Right cardiac atrium (tissue), 5 donors: ENCODE data around the gene PLXNA1. TPM values are rescaled to one million over a fixed set of nuclear protein-coding genes. Genes with fewer than 3 reads are reported as not detected.

Experiments used
- ATAC-seq, 2 donors: fragments of 200-7000 bp; cut with Tn5 transposase; one replicate each; pipeline versions ENCODE4 v1.8.0 to v1.9.1; 2020; ENCODE audit warnings: moderate library complexity in 2 of 2, mild to moderate bottlenecking in 1 of 2
- DNase-seq, 3 donors: peaks; one replicate each; pipeline ENCODE4 v3.0.0-alpha.2; 2020
- H3K27ac ChIP-seq: one replicate; pipeline ENCODE4 v1.5.1; 2013; ENCODE audit warnings: mild to moderate bottlenecking, low read length, control low read depth, moderate library complexity
- H3K27me3 ChIP-seq: one replicate; pipeline ENCODE4 v1.6.1; 2013; ENCODE audit not compliant: control insufficient read depth, insufficient read depth
- H3K4me1 ChIP-seq: one replicate; pipeline ENCODE4 v1.6.1; 2013; ENCODE audit warnings: low read length; ENCODE audit not compliant: control insufficient read depth, insufficient read depth
- H3K4me3 ChIP-seq: one replicate; pipeline ENCODE4 v1.5.1; 2013; ENCODE audit warnings: low read length, control low read depth
- H3K9me3 ChIP-seq: one replicate; pipeline ENCODE4 v1.6.1; 2013; ENCODE audit warnings: low read length; ENCODE audit not compliant: control insufficient read depth
- whole genome bisulfite sequencing: extraction: QIAGEN DNeasy Blood & Tissue Kit; methylation state at CpG from one replicate; pipeline ENCODE4 v1.1.7; 2013; 5-methylcytosine and 5-hydroxymethylcytosine counted together
- intact Hi-C, 4 donors: fragments of 100-400 bp; cut with DNase I; formaldehyde crosslinking; loops; one replicate each; pipeline versions ENCODE4 v1.11.0 to v1.14.0; 2022 to 2023
- polyA plus RNA-seq: library from polyadenylated mRNA; stranded (reverse); fragments of 200-250 nt; gene quantifications from one replicate; pipeline ENCODE4 v1.2.3, GENCODE V29; 2013
- total RNA-seq, 4 donors: library from RNA; stranded (reverse); fragmentation: NEBNext Ultra II Directional; extraction: Animal tissue kit (Norgen Biotek cat#: 25700); gene quantifications; one replicate each; pipeline ENCODE4 v1.2.1, GENCODE V29; 2021
- donor health status: healthy with polysubstance abuse.
- donor health status: DM: no; HTN: yes; CAD: no.
- donor health status: DM: no; HTN: no; CAD: no.
- donor health status: DM: no; HTN: yes; CAD: no; lungs with severe emphysema.
- donor health status: DM: yes; HTN: yes; CAD: no.

Gene PLXNA1
- total and polyA plus RNA-seq, 5 donors: 9.9 to 17.8 (median 13.6) TPM

DNA sequence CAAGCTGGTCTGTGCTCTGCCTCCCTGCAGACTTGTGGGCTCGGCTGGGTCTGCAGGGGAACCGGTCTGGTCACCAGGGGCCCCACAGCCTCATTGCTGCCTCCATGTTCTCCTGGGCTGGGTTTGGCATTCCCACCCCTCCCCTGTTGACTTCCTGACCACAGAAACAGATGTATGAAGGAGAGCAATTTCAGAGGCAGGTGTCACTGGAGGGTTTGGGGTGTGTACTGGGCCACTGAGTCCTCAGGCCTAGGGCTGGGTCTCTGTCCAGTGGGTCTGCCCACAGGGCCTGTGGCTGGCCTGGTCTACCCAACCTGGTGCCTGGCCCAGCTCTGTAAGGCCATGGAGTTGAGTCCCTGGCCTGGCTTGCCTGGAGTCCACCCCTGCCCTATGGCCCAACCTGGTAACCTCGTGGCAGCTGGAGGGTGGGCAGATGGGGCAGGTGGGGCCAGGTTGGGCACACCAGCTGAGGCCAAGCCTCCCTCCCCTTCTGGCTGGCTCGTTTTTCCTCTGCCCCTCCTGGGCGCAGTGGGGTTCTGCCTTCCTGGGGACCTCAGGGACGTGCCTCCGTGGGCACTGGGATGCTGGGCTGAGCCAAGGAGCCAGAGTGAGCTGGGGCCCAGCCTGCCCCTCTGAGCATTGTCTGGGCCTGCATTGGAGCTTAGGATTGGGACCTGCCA, 20.8 kb downstream of the PLXNA1 start:
- H3K4me3 ChIP-seq: no peak overlapping the region
- ATAC-seq (no peak), DNase-seq (no peak)
- no peak overlapping the region for H3K27ac ChIP-seq
- 93% methylated on average over 7 of the region's 7 CpGs for WGBS
- no peaks in the 10 kb centered on the region for H3K9me3 ChIP-seq
- intact Hi-C loops: no loop called here
- H3K27me3 ChIP-seq: no peaks in the 10 kb centered on the region
- peaks cover 3% of the 10 kb centered on the region for H3K4me1 ChIP-seq

DNA sequence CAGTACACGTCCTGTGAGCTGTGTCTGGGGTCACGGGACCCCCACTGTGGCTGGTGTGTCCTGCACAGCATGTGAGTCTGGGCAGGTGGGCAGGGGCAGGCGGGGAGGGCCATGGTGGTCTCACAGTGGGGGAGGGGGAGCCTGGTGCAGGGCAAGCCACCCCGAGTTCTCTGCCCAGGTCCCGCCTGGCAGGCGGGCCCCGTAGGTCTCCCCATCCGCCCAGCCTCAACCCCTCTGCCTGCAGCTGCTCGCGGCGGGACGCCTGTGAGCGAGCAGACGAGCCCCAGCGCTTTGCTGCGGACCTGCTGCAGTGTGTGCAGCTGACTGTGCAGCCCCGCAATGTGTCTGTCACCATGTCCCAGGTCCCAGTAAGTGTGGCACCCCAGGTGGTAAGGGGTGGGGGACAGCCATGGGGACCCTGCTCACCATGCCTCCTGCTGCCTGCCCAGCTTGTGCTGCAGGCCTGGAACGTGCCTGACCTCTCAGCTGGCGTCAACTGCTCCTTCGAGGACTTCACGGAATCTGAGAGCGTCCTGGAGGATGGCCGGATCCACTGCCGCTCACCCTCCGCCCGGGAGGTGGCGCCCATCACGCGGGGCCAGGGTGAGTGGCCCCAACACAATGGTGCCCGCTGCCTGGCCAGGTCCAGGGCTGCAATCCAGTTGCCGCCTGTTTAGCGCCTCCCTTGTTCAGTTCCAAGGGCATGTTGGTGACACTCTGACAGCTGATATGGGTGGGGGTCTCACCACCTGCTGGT, 21.9 kb downstream of the PLXNA1 start:
- Histone ChIP-seq H3K4me1 (peaks cover 6% of the 10 kb centered on the region), H3K27me3 (no peaks in the 10 kb centered on the region), H3K9me3 (no peaks in the 10 kb centered on the region), H3K27ac (no peak overlapping the region), H3K4me3 (no peak overlapping the region)
- ATAC-seq (no peak), DNase-seq (no peak)
- intact Hi-C loops: no loop called here
- WGBS: 95% methylated on average over 32 of the region's 32 CpGs

DNA sequence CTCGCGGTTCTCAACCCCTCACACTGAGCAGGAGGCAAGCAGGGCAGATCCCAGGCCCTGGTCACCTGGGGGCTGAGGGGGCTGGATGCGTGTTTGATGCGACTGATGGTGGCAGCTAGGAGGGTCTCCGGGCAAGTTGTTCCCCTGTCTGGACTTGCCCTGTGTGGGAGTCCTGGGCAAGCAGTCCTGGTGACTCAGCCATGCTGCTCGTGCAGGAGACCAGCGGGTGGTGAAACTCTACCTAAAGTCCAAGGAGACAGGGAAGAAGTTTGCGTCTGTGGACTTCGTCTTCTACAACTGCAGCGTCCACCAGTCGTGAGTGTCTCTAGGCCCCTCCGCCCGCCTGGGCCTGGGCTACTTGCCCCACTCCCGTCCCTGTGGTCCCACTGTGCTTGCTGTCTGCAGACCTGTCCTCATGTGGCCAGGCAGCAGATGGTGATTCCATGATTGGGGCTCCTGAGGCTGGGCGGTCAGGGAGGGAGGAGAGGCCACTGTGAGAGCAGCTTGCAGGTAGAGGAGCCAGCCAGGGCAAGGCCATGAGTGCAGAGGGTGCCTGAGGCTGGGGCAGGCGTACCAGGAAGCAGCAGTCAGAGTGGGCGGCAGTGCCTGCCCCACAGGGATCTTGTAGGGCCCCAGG, 23.1 kb downstream of the PLXNA1 start:
- intact Hi-C loops: no loop called here
- Histone ChIP-seq H3K4me3 (no peak overlapping the region), H3K9me3 (no peaks in the 10 kb centered on the region), H3K27ac (no peak overlapping the region), H3K27me3 (no peaks in the 10 kb centered on the region), H3K4me1 (peaks cover 6% of the 10 kb centered on the region)
- 97% methylated on average over 17 of the region's 17 CpGs for WGBS
- ATAC-seq (no peak), DNase-seq (no peak)

DNA sequence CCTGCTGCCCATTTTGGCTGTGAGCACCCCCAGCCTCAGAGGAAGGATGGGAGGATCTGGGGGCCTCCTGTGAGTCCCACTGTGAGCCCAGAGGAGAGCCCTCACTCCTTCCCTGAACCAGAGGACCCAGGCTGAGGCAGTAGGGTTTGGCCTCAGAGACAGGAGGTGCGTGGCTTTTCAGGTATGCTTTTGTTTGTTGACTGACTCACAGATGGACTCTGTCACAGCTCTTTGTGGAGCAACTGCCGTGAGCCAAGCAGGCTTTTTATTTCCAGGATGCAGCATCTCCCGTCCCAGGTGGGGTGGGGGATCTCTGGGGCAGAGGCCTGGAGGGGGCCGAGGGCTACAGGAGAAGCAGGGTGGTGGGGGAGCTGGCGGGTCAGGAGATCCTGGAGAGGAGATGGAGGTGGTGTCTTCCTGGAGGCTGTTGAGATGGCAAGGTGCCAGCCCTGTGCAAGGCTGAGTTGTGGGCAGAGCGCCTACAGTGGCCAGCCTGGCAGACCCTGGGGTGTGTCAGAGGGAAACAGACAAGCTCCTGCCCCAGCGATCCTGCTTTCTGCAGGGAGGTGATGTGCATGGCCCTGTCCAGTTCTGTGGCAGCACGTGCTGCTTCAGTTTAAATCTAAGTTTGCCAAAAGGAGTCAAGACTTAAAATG, 24.0 kb downstream of the PLXNA1 start:
- Histone ChIP-seq H3K27me3 (no peaks in the 10 kb centered on the region), H3K4me1 (peaks cover 4% of the 10 kb centered on the region), H3K4me3 (no peak overlapping the region), H3K27ac (no peak overlapping the region), H3K9me3 (no peaks in the 10 kb centered on the region)
- DNase-seq: no peak
- ATAC-seq: no peak
- WGBS: 88% methylated on average over 8 of the region's 8 CpGs
- intact Hi-C loops: no loop called here

DNA sequence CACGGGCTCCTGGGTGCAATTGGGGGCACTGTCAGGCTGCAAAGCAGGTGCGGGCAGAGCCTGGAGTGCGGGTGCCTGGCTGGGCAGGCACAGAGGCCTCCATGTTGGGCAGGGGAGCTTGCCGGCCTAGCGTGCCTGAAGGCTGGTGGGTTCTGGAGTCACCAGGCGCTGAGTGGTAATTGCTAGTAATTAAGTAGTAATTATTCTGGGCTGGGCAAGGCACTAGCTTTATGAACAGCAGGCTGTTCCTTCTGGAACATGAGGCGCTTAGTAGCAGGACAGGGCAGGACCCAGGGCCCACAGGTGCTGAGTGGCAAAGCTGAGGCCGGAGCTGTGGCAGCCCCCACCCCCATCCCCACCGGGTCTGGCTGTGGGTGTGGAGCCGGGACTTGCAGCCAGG, 25.3 kb downstream of the PLXNA1 start:
- H3K27me3 ChIP-seq: no peaks in the 10 kb centered on the region
- ATAC-seq (no peak), DNase-seq (no peak)
- intact Hi-C loops: no loop called here
- no peak overlapping the region for H3K4me3 ChIP-seq
- H3K4me1 ChIP-seq: peaks cover 3% of the 10 kb centered on the region
- H3K27ac ChIP-seq: no peak overlapping the region
- no peaks in the 10 kb centered on the region for H3K9me3 ChIP-seq
- 78% methylated on average over 10 of the region's 10 CpGs for WGBS

DNA sequence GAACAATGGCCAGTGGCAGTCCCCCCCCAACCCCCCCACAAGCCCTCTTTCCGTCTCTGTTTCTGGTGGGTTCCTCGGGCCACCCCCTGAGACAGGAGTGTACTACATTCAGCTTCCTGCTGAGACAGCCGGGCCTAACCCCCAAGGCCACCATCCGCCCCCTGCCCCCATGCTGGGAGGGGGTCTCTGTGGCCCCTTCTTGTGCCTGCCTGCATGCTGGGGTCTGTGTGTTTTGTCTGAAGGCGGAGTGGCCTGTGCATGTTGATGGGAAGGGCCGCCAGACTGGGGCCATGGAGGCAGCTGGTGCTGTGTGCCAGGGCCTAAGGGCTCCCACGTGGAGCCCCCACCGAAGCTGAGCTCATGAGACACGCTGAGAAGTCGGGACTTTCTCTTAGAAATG, 26.6 kb downstream of the PLXNA1 start:
- whole genome bisulfite sequencing: 61% methylated on average over 10 of the region's 10 CpGs

DNA sequence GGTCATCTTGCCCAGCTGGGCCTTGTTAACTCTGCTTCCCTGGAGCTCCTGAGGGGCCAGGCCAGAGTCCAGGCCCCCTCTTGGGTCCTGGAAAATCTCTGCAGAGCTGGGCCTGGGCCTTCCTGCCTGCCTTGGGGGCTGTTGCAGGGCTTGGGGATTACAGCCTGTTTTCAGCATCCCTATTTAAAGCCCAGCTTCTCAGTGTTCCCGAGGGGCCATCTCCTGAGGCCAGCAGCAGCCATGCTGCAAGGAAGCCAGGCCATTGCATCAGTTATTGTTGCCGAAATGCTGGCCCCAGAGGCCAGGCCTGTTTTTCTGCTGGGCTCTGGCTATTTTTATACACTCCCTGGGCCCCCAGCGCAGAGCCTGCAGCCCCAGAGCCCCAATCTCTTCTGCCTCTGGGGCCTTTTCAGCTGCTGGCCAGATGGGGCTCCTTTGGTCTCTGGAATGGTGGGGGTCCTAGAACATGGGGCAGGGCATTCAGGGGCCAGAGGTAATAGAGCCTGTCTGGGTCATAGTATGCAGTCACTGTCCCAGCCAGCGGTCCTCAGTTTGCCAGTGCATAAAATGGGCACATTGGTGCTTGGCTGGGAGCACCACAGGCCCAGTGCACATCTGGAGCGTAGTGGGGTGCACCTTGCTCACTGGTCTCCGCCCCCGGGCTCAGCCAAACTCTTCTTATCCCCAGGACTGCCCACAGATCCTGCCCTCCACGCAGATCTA, 28.5 kb downstream of the PLXNA1 start:
- no peaks in the 10 kb centered on the region for H3K27me3 ChIP-seq
- no peak overlapping the region for H3K4me3 ChIP-seq
- H3K9me3 ChIP-seq: no peaks in the 10 kb centered on the region
- H3K4me1 ChIP-seq: peaks cover 3% of the 10 kb centered on the region
- intact Hi-C loops: no loop called here
- H3K27ac ChIP-seq: no peak overlapping the region
- WGBS: 85% methylated on average over 8 of the region's 8 CpGs
- peak; percentile 64 to 82 (median 76) for DNase-seq
- peak; percentile 23 to 36 for ATAC-seq

More for the DNA sequence above, 26.6 kb downstream of the PLXNA1 start:
- intact Hi-C loops: no loop called here
- DNase-seq (no peak), ATAC-seq (no peak)
- H3K27ac ChIP-seq: no peak overlapping the region
- peaks cover 3% of the 10 kb centered on the region for H3K4me1 ChIP-seq
- no peak overlapping the region for H3K4me3 ChIP-seq
- no peaks in the 10 kb centered on the region for H3K9me3 ChIP-seq
- no peaks in the 10 kb centered on the region for H3K27me3 ChIP-seq

DNA sequence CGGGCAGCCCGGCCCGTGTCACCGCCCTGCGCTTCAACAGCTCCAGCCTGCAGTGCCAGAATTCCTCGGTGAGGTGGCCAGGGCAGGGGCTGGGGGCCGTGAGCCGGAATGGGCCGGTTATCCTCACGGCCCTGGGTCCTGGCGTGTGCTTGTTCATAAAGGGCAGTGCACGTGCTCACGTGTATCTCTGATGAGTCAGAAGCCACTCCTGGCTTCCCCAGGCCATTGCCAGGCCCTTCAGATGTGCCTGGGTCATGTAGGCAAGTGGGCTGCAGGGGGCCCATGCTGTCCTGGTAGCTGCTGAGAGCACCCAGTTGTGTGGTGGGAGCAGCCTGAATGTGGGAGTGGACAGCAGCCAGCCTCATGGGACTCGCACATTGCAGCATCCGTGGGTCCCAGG, 29.2 kb downstream of the PLXNA1 start:
- ATAC-seq (no peak), DNase-seq (no peak)
- no peaks in the 10 kb centered on the region for H3K27me3 ChIP-seq
- 87% methylated on average over 15 of the region's 15 CpGs for WGBS
- peaks cover 3% of the 10 kb centered on the region for H3K4me1 ChIP-seq
- no peak overlapping the region for H3K4me3 ChIP-seq
- no peak overlapping the region for H3K27ac ChIP-seq
- H3K9me3 ChIP-seq: no peaks in the 10 kb centered on the region
- intact Hi-C loops: no loop called here

DNA sequence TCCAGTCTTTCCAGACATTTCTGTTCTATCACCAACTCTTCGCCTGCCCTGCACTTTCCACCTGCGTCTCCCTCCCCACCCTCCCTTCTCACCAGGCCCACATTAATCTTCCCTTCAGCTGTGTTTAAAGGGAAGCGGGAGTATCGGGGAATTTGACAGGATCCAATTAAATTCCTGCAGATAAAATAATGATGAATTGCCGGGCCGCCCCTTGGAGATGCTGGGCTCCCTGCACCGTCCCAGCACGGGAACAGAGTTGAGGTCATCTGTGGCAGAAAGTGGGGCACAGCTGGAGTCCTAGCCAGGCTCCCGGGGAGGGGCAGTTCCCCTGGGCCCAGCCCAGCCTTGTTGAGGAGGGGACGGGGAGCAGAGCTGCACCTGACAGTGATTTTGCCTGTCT, 30.3 kb downstream of the PLXNA1 start:
- Histone ChIP-seq H3K9me3 (no peaks in the 10 kb centered on the region), H3K27me3 (no peaks in the 10 kb centered on the region), H3K4me1 (peaks cover 3% of the 10 kb centered on the region), H3K27ac (no peak overlapping the region), H3K4me3 (no peak overlapping the region)
- DNase-seq: no peak
- ATAC-seq: no peak
- WGBS: 69% methylated on average over 10 of the region's 10 CpGs
- intact Hi-C loops: no loop called here

DNA sequence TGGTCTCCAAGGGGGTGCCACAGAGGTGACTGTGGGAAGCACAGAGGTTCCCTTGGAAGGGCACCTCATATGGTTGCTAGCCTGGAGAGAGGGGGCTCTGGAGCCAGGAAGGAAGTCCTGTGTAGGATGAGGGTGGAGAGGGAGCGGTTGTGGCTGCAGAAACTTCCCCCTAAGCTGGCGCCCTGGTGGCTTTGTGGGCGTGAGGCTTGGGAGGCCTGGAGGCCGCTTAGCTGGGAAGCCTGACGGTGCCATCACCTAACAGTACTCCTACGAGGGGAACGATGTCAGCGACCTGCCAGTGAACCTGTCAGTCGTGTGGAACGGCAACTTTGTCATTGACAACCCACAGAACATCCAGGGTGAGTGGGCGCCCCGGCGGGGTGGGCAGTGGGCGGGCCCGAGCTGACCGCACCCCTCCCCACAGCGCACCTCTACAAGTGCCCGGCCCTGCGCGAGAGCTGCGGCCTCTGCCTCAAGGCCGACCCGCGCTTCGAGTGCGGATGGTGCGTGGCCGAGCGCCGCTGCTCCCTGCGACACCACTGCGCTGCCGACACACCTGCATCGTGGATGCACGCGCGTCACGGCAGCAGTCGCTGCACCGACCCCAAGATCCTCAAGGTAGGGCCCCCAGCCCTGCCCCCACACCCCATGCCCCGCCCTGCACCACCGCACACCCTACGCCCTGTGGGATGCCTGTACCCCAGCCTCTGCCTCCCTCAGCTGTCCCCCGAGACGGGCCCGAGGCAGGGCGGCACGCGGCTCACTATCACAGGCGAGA, 31.0 kb downstream of the PLXNA1 start:
- 92% methylated on average over 50 of the region's 50 CpGs for WGBS
- intact Hi-C loops: no loop called here
- no peak for ATAC-seq
- Histone ChIP-seq H3K9me3 (no peaks in the 10 kb centered on the region), H3K27ac (no peak overlapping the region), H3K27me3 (no peaks in the 10 kb centered on the region), H3K4me3 (no peak overlapping the region), H3K4me1 (peaks cover 2% of the 10 kb centered on the region)
- DNase-seq: no peak
